ENCODE data around the gene OR8I2. TPM values are rescaled to one million over a fixed set of nuclear protein-coding genes. Genes with fewer than 3 reads are reported as not detected.
"Not testable (repeated sequence)": the region's sequence is repeated elsewhere in the genome, so short reads cannot be mapped to it uniquely, and the experiment has no call there.

The OR8I2 gene
- not detected for total RNA-seq
- polyA plus RNA-seq: not detected
- long read RNA-seq, donor 1: 0 reads
- long read RNA-seq, donor 2: 0 reads
- long read RNA-seq, donor 3: 0 reads
- long read RNA-seq, donor 4: 0 reads
- long read RNA-seq, donor 5: 0 reads
- long read RNA-seq, donor 6: 0 reads
- long read RNA-seq, donor 7: 0 reads
- long read RNA-seq, donor 8: 0 reads
- long read RNA-seq, donor 9: 0 reads
- long read RNA-seq, donor 10, partial matches to known transcripts: 0 of 2 reads
- long read RNA-seq, donor 10, other reads (novel, unspliced or antisense): 0 of 2 reads

DNA sequence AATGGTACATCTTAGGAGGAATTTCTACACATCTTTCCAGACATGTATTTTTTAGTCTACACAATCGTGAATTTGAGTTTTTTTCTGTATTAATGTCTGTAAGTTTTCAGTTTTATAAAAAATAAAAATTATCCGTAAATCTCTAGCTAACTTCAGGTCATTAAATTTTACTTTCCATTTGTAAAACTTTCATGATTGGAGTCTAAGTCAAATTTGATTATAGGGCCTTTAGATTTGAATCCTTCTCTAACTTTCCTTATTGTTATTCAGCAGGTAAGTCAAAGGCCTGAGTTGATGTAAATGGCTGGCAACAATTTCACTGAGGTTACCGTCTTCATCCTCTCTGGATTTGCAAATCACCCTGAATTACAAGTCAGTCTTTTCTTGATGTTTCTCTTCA is at the start of gene OR8I2:
Gene OR8I2, plus strand, starts transcription at position 301 of the 400 bp plus-strand sequence. Its CDS starts 0 bp downstream, at position 301.
- Histone ChIP-seq H3K4me3 (ENCODE audit: low read length in 2 of 2) (no peak within 1 kb of the TSS), H3K9me3 (ENCODE audit: control insufficient read depth in 2 of 2, insufficient read depth in 1 of 2, low read length in 1 of 2) (no peaks in the 10 kb centered on the region), H3K36me3 (ENCODE audit: control insufficient read depth in 2 of 2, insufficient read depth in 2 of 2, low read length in 1 of 2) (no peaks in the 10 kb centered on the region), H3K27me3 (ENCODE audit: control insufficient read depth in 2 of 2, insufficient read depth in 1 of 2, low read length in 1 of 2) (no peaks in the 10 kb centered on the region), H3K4me1 (ENCODE audit: control insufficient read depth in 2 of 2, insufficient read depth in 2 of 2, low read length in 2 of 2) (no peaks in the 10 kb centered on the region), H3K27ac (ENCODE audit: low read depth in 1 of 2, low read length in 1 of 2) (no peak within 1 kb of the TSS)
- no peak for DNase-seq (ENCODE audit: low read depth in 6 of 9, low spot score in 9 of 9)
- WGBS: 64% methylated on average over 3 of the region's 3 CpGs

DNA sequence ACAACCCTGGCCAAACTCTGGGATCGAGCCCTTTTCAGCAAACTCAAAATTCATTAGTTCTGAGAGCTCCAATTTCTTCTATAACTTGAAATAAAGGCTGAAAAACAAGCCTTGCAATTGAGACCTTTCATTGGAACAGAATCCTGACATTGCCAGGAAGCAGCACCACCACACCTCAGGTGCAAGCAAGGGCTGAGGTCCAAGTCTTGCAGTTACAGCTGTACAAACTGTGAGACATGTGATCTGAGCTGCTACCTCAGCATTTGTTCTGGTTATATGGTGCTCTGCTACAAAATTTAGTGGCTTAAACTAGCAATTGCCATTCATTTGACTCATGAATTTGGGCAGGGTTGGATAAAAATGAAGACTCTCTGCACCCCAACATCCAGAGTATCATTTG is 47.6 kb upstream of the OR8I2 start:
- Histone ChIP-seq H3K27ac (ENCODE audit: low read depth in 1 of 2, low read length in 1 of 2) (no peak overlapping the region), H3K36me3 (ENCODE audit: control insufficient read depth in 2 of 2, insufficient read depth in 2 of 2, low read length in 1 of 2) (no peaks in the 10 kb centered on the region), H3K4me3 (ENCODE audit: low read length in 2 of 2) (no peak overlapping the region), H3K9me3 (ENCODE audit: control insufficient read depth in 2 of 2, insufficient read depth in 1 of 2, low read length in 1 of 2) (no peaks in the 10 kb centered on the region), H3K27me3 (ENCODE audit: control insufficient read depth in 2 of 2, insufficient read depth in 1 of 2, low read length in 1 of 2) (no peaks in the 10 kb centered on the region), H3K4me1 (ENCODE audit: control insufficient read depth in 2 of 2, insufficient read depth in 2 of 2, low read length in 2 of 2) (no peaks in the 10 kb centered on the region)
- no peak for DNase-seq (ENCODE audit: low read depth in 6 of 9, low spot score in 9 of 9)
- WGBS: 77% methylated on average over 1 of the region's 1 CpG

GRCh38 chr11:56048480-56048879 is 44.6 kb upstream of the OR8I2 start:
- Histone ChIP-seq H3K36me3 (ENCODE audit: control insufficient read depth in 2 of 2, insufficient read depth in 2 of 2, low read length in 1 of 2) (no peaks in the 10 kb centered on the region), H3K4me1 (ENCODE audit: control insufficient read depth in 2 of 2, insufficient read depth in 2 of 2, low read length in 2 of 2) (no peaks in the 10 kb centered on the region), H3K27me3 (ENCODE audit: control insufficient read depth in 2 of 2, insufficient read depth in 1 of 2, low read length in 1 of 2) (no peaks in the 10 kb centered on the region), H3K4me3 (ENCODE audit: low read length in 2 of 2) (no peak overlapping the region), H3K9me3 (ENCODE audit: control insufficient read depth in 2 of 2, insufficient read depth in 1 of 2, low read length in 1 of 2) (no peaks in the 10 kb centered on the region), H3K27ac (ENCODE audit: low read depth in 1 of 2, low read length in 1 of 2) (no peak overlapping the region)
- DNase-seq (ENCODE audit: low read depth in 6 of 9, low spot score in 9 of 9): no peak
- WGBS: 73% methylated on average over 4 of the region's 4 CpGs

DNA sequence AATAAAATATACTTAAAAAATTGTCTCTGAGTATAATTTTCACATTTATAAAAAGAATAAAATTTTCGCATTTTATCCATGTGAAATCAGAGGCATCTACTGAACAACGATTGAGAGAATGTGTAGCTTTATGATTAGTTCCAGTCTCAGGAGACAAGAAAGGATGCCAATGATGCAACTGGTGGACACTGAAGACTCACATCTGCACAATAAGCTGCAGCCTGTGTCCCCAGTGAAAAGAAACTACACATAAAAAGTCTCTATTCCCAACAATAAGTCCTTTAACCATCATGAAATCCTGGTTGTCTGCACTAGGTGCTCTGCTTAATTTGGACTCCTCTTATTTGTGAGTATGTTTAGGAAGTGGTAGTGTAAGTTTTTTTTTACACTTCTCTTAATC is 43.6 kb upstream of the OR8I2 start:
- no peaks in the 10 kb centered on the region for H3K27me3 ChIP-seq (ENCODE audit: control insufficient read depth in 2 of 2, insufficient read depth in 1 of 2, low read length in 1 of 2)
- H3K9me3 ChIP-seq (ENCODE audit: control insufficient read depth in 2 of 2, insufficient read depth in 1 of 2, low read length in 1 of 2): no peaks in the 10 kb centered on the region
- H3K4me3 ChIP-seq (ENCODE audit: low read length in 2 of 2): no peak overlapping the region
- no peak overlapping the region for H3K27ac ChIP-seq (ENCODE audit: low read depth in 1 of 2, low read length in 1 of 2)
- H3K4me1 ChIP-seq (ENCODE audit: control insufficient read depth in 2 of 2, insufficient read depth in 2 of 2, low read length in 2 of 2): no peaks in the 10 kb centered on the region
- 94% methylated on average over 2 of the region's 2 CpGs for WGBS
- no peak for DNase-seq (ENCODE audit: low read depth in 6 of 9, low spot score in 9 of 9)
- no peaks in the 10 kb centered on the region for H3K36me3 ChIP-seq (ENCODE audit: control insufficient read depth in 2 of 2, insufficient read depth in 2 of 2, low read length in 1 of 2)

DNA sequence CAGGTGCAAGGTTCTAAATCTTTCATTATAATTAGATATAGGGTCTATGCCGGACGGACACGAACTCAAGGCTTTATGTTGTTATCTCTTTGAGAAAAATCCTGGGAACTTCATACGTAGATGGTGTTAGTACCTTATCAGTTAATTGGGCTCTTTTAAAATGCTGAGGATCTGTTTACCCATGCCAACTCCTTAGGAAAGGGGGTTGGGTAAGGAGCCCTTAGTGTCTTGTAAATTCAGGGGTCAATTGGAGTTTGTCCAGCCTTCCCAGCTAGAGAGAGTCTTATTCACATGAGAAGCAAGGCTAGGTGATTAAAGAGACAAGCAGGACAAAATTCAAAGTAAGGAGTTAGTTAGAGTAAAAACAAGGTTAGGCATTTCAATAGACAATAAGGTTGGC is 36.7 kb upstream of the OR8I2 start:
- not testable (repeated sequence) for H3K4me3 ChIP-seq (ENCODE audit: low read length in 2 of 2)

GRCh38 chr11:56057661-56058237 is 35.4 kb upstream of the OR8I2 start:
- 35% methylated on average over 7 of the region's 7 CpGs for WGBS
- H3K36me3 ChIP-seq (ENCODE audit: control insufficient read depth in 2 of 2, insufficient read depth in 2 of 2, low read length in 1 of 2); H3K27me3 ChIP-seq (ENCODE audit: control insufficient read depth in 2 of 2, insufficient read depth in 1 of 2, low read length in 1 of 2); H3K9me3 ChIP-seq (ENCODE audit: control insufficient read depth in 2 of 2, insufficient read depth in 1 of 2, low read length in 1 of 2); DNase-seq (ENCODE audit: low read depth in 6 of 9, low spot score in 9 of 9); H3K4me3 ChIP-seq (ENCODE audit: low read length in 2 of 2); H3K4me1 ChIP-seq (ENCODE audit: control insufficient read depth in 2 of 2, insufficient read depth in 2 of 2, low read length in 2 of 2); H3K27ac ChIP-seq (ENCODE audit: low read depth in 1 of 2, low read length in 1 of 2): not testable (repeated sequence)

More for the DNA sequence above, 36.7 kb upstream of the OR8I2 start:
- not testable (repeated sequence) for H3K36me3 ChIP-seq (ENCODE audit: control insufficient read depth in 2 of 2, insufficient read depth in 2 of 2, low read length in 1 of 2); DNase-seq (ENCODE audit: low read depth in 6 of 9, low spot score in 9 of 9); H3K27me3 ChIP-seq (ENCODE audit: control insufficient read depth in 2 of 2, insufficient read depth in 1 of 2, low read length in 1 of 2); H3K27ac ChIP-seq (ENCODE audit: low read depth in 1 of 2, low read length in 1 of 2); H3K4me1 ChIP-seq (ENCODE audit: control insufficient read depth in 2 of 2, insufficient read depth in 2 of 2, low read length in 2 of 2); H3K9me3 ChIP-seq (ENCODE audit: control insufficient read depth in 2 of 2, insufficient read depth in 1 of 2, low read length in 1 of 2)
- WGBS: 46% methylated on average over 4 of the region's 4 CpGs

GRCh38 chr11:56058260-56058780 is 34.8 kb upstream of the OR8I2 start:
- DNase-seq (ENCODE audit: low read depth in 6 of 9, low spot score in 9 of 9); H3K27ac ChIP-seq (ENCODE audit: low read depth in 1 of 2, low read length in 1 of 2): not testable (repeated sequence)
- WGBS: 76% methylated on average over 7 of the region's 7 CpGs

GRCh38 chr11:56066980-56067379 is 26.1 kb upstream of the OR8I2 start:
- H3K9me3 ChIP-seq (ENCODE audit: control insufficient read depth in 2 of 2, insufficient read depth in 1 of 2, low read length in 1 of 2): no peaks in the 10 kb centered on the region
- H3K4me1 ChIP-seq (ENCODE audit: control insufficient read depth in 2 of 2, insufficient read depth in 2 of 2, low read length in 2 of 2): no peaks in the 10 kb centered on the region
- no peak for DNase-seq (ENCODE audit: low read depth in 6 of 9, low spot score in 9 of 9)
- H3K27me3 ChIP-seq (ENCODE audit: control insufficient read depth in 2 of 2, insufficient read depth in 1 of 2, low read length in 1 of 2): no peaks in the 10 kb centered on the region
- WGBS: 81% methylated on average over 2 of the region's 2 CpGs
- H3K4me3 ChIP-seq (ENCODE audit: low read length in 2 of 2): no peak overlapping the region
- H3K27ac ChIP-seq (ENCODE audit: low read depth in 1 of 2, low read length in 1 of 2): no peak overlapping the region
- H3K36me3 ChIP-seq (ENCODE audit: control insufficient read depth in 2 of 2, insufficient read depth in 2 of 2, low read length in 1 of 2): no peaks in the 10 kb centered on the region

More at GRCh38 chr11:56058260-56058780, 34.8 kb upstream of the OR8I2 start:
- not testable (repeated sequence) for H3K4me1 ChIP-seq (ENCODE audit: control insufficient read depth in 2 of 2, insufficient read depth in 2 of 2, low read length in 2 of 2); H3K27me3 ChIP-seq (ENCODE audit: control insufficient read depth in 2 of 2, insufficient read depth in 1 of 2, low read length in 1 of 2); H3K36me3 ChIP-seq (ENCODE audit: control insufficient read depth in 2 of 2, insufficient read depth in 2 of 2, low read length in 1 of 2); H3K4me3 ChIP-seq (ENCODE audit: low read length in 2 of 2); H3K9me3 ChIP-seq (ENCODE audit: control insufficient read depth in 2 of 2, insufficient read depth in 1 of 2, low read length in 1 of 2)

GRCh38 chr11:56089697-56090096 is 3.4 kb upstream of the OR8I2 start:
- Histone ChIP-seq H3K27ac (ENCODE audit: low read depth in 1 of 2, low read length in 1 of 2) (no peak overlapping the region), H3K4me3 (ENCODE audit: low read length in 2 of 2) (no peak overlapping the region), H3K4me1 (ENCODE audit: control insufficient read depth in 2 of 2, insufficient read depth in 2 of 2, low read length in 2 of 2) (no peaks in the 10 kb centered on the region), H3K9me3 (ENCODE audit: control insufficient read depth in 2 of 2, insufficient read depth in 1 of 2, low read length in 1 of 2) (peaks cover 0 to 3% of the 10 kb centered on the region in 2 donors), H3K36me3 (ENCODE audit: control insufficient read depth in 2 of 2, insufficient read depth in 2 of 2, low read length in 1 of 2) (no peaks in the 10 kb centered on the region), H3K27me3 (ENCODE audit: control insufficient read depth in 2 of 2, insufficient read depth in 1 of 2, low read length in 1 of 2) (no peaks in the 10 kb centered on the region)
- 80% methylated on average over 3 of the region's 3 CpGs for WGBS
- no peak for DNase-seq (ENCODE audit: low read depth in 6 of 9, low spot score in 9 of 9)

All from thymus (tissue), 14 donors.